ENCODE results near the gene PEX7. TPM values are rescaled to one million over a fixed set of nuclear protein-coding genes. Genes with fewer than 3 reads are reported as not detected.
A peak's percentile ranks its signal among the peaks of the same experiment; 100 is the strongest.

PEX7 gene
- total RNA-seq, 4 donors from 2014 or later: 3.4 to 11.0 (median 7.0) TPM; not detected in 1

- intact Hi-C loops (cut with DNase I; ENCODE audit: low total_unique reads) (no loop called here), in situ Hi-C loops (cut with MboI; ENCODE audit: low pct_ligation_motif_present in 1 of 4, low pct_unique_long_range_greater_than_20kb in 1 of 4, low sequenced_read_pairs in 3 of 4) (loop anchor here in 1 of 4 donors (25.0 kb wide), 1 partner anchor 496 kb away; the partner anchor contains the start of gene BCLAF1)
- Histone ChIP-seq H3K36me3 (no peaks in the 10 kb centered on the region), H3K4me1 (peaks cover 14 to 82% (median 46%) of the 10 kb centered on the region in 4 donors), H3K27me3 (no peaks in the 10 kb centered on the region), H3K27ac (peak overlapping the region; percentile 29 to 65 (median 55)), H3K4me3 (peak overlapping the region in 1 of 4 donors; percentile 15), H3K9me3 (no peaks in the 10 kb centered on the region)
- WGBS, 2 donors (ENCODE audit: low coverage in 1 of 2): 73 to 74% methylated on average over 3 to 9 of the region's 9 CpGs
- DNase-seq: no peak
- TF ChIP-seq EP300 (IDR thresholded peaks at IDR 0.05; ENCODE audit: low read depth) (no peak), POLR2A (IDR thresholded peaks at IDR 0.05) (no peak), CTCF (IDR thresholded peaks at IDR 0.05) (no peak), POLR2AphosphoS5 (IDR thresholded peaks at IDR 0.05) (no peak)
These were observed 38.7 kb upstream of the PEX7 start for GRCh38 chr6:136783495-136784270.

GRCh38 chr6:136784271-136784664 lies 38.1 kb upstream of the PEX7 start:
- TF ChIP-seq POLR2AphosphoS5 (IDR thresholded peaks at IDR 0.05) (no peak), EP300 (IDR thresholded peaks at IDR 0.05; ENCODE audit: low read depth) (no peak), CTCF (IDR thresholded peaks at IDR 0.05) (no peak), POLR2A (IDR thresholded peaks at IDR 0.05) (no peak)
- no peaks in the 10 kb centered on the region for H3K36me3 ChIP-seq
- peak overlapping the region; percentile 28 to 65 (median 39) for H3K27ac ChIP-seq
- peak overlapping the region in 1 of 4 donors; percentile 15 for H3K4me3 ChIP-seq
- WGBS, 2 donors (ENCODE audit: low coverage in 1 of 2): 74 to 78% methylated on average over 8 of the region's 8 CpGs
- intact Hi-C loops (cut with DNase I; ENCODE audit: low total_unique reads): no loop called here
- no peaks in the 10 kb centered on the region for H3K27me3 ChIP-seq
- no peak for DNase-seq
- in situ Hi-C loops (cut with MboI; ENCODE audit: low pct_ligation_motif_present in 1 of 4, low pct_unique_long_range_greater_than_20kb in 1 of 4, low sequenced_read_pairs in 3 of 4): loop anchor here in 1 of 4 donors (25.0 kb wide), 1 partner anchor 497 kb away; the partner anchor contains the start of gene BCLAF1
- no peaks in the 10 kb centered on the region for H3K9me3 ChIP-seq
- peaks cover 14 to 88% (median 44%) of the 10 kb centered on the region in 4 donors for H3K4me1 ChIP-seq

GRCh38 chr6:136784910-136785746 lies 37.3 kb upstream of the PEX7 start:
- WGBS, 2 donors (ENCODE audit: low coverage in 1 of 2): 63 to 68% methylated on average over 9 to 10 of the region's 10 CpGs
- Histone ChIP-seq H3K27ac (peak overlapping the region; percentile 28 to 65 (median 39)), H3K4me1 (peaks cover 8 to 89% (median 42%) of the 10 kb centered on the region in 4 donors), H3K4me3 (peak overlapping the region in 1 of 4 donors; percentile 15), H3K9me3 (no peaks in the 10 kb centered on the region), H3K36me3 (no peaks in the 10 kb centered on the region), H3K27me3 (no peaks in the 10 kb centered on the region)
- intact Hi-C loops (cut with DNase I; ENCODE audit: low total_unique reads): no loop called here
- DNase-seq: peak; percentile 69
- in situ Hi-C loops (cut with MboI; ENCODE audit: low pct_ligation_motif_present in 1 of 4, low pct_unique_long_range_greater_than_20kb in 1 of 4, low sequenced_read_pairs in 3 of 4): loop anchor here in 1 of 4 donors (25.0 kb wide), 1 partner anchor 498 kb away; the partner anchor contains the start of gene BCLAF1
- TF ChIP-seq CTCF (IDR thresholded peaks at IDR 0.05) (no peak), EP300 (IDR thresholded peaks at IDR 0.05; ENCODE audit: low read depth) (no peak), POLR2AphosphoS5 (IDR thresholded peaks at IDR 0.05) (peak in 1 of 3 donors; percentile 22), POLR2A (IDR thresholded peaks at IDR 0.05) (no peak)

- Histone ChIP-seq H3K27ac (peak overlapping the region; percentile 39 to 64 (median 56)), H3K27me3 (no peaks in the 10 kb centered on the region), H3K9me3 (no peaks in the 10 kb centered on the region), H3K4me3 (no peak overlapping the region), H3K36me3 (no peaks in the 10 kb centered on the region), H3K4me1 (peaks cover 8 to 89% (median 43%) of the 10 kb centered on the region in 4 donors)
- in situ Hi-C loops (cut with MboI; ENCODE audit: low pct_ligation_motif_present in 1 of 4, low pct_unique_long_range_greater_than_20kb in 1 of 4, low sequenced_read_pairs in 3 of 4) (loop anchor here in 1 of 4 donors (25.0 kb wide), 1 partner anchor 499 kb away; the partner anchor contains the start of gene BCLAF1), intact Hi-C loops (cut with DNase I; ENCODE audit: low total_unique reads) (no loop called here)
- 87 to 91% methylated on average over 3 to 6 of the region's 6 CpGs for WGBS, 2 donors (ENCODE audit: low coverage in 1 of 2)
- no peak for DNase-seq
- TF ChIP-seq POLR2AphosphoS5 (IDR thresholded peaks at IDR 0.05) (no peak), POLR2A (IDR thresholded peaks at IDR 0.05) (no peak), EP300 (IDR thresholded peaks at IDR 0.05; ENCODE audit: low read depth) (no peak), CTCF (IDR thresholded peaks at IDR 0.05) (no peak)
These were observed 35.7 kb upstream of the PEX7 start for GRCh38 chr6:136786658-136787057.

All from transverse colon (tissue), 4 donors.